Suprapubic skin (tissue), 4 donors: Measurements from ENCODE around the gene CNTD1. TPM values are rescaled to one million over a fixed set of nuclear protein-coding genes. Genes with fewer than 3 reads are reported as not detected.
"Not testable (repeated sequence)": the region's sequence is repeated elsewhere in the genome, so short reads cannot be mapped to it uniquely, and the experiment has no call there.

ENCODE experiments used
- DNase-seq, 2 donors: peaks; one replicate each; pipeline ENCODE4 v3.0.0-alpha.2; 2019; ENCODE audit warnings: low spot score in 2 of 2
- H3K27ac ChIP-seq: fragments of 200-600 bp; sonication (generic); one replicate; pipeline ENCODE4 v1.5.1; 2019
- H3K27me3 ChIP-seq: fragments of 200-600 bp; sonication (generic); one replicate; pipeline ENCODE4 v1.5.1; 2019
- H3K36me3 ChIP-seq: fragments of 200-600 bp; sonication (generic); one replicate; pipeline ENCODE4 v1.5.1; 2019
- H3K4me1 ChIP-seq: fragments of 200-600 bp; sonication (generic); one replicate; pipeline ENCODE4 v1.5.1; 2019
- H3K4me3 ChIP-seq: fragments of 200-600 bp; sonication (generic); one replicate; pipeline ENCODE4 v1.5.1; 2019; ENCODE audit warnings: mild to moderate bottlenecking
- H3K9me3 ChIP-seq: fragments of 200-600 bp; sonication (generic); one replicate; pipeline ENCODE4 v1.5.1; 2019
- EP300 ChIP-seq: sonication (generic); formaldehyde crosslinking; IDR thresholded peaks from one replicate; pipeline ENCODE4 v1.6.1; 2017; ENCODE audit warnings: antibody characterized with exemption
- POLR2A ChIP-seq, 2 donors: fragments of 450-650 bp; IDR thresholded peaks; one replicate each; pipeline ENCODE4 v1.6.1; 2017; ENCODE audit warnings: antibody characterized with exemption in 2 of 2, mild to moderate bottlenecking in 2 of 2, moderate library complexity in 2 of 2
- POLR2AphosphoS5 ChIP-seq, 3 donors: sonication (generic); formaldehyde crosslinking; IDR thresholded peaks; one replicate each; pipeline ENCODE4 v1.6.1; 2017; ENCODE audit warnings: antibody characterized with exemption in 3 of 3
- WGBS: methylation state at CpG from one replicate; pipeline ENCODE4 v1.1.5; 2018; 5-methylcytosine and 5-hydroxymethylcytosine counted together
- total RNA-seq, 4 donors: library from RNA; depleted of rRNA; stranded (reverse); fragments of >200 nt; gene quantifications; one replicate each; pipeline ENCODE4 v1.1.0, GENCODE V29; 2016
- TF ChIP-seq, protein P1 (sequence below), 2 donors: fragments of 200-600 bp in 1 of 2; fragments of 450-650 bp in 1 of 2; sonication (generic) in 1 of 2; IDR thresholded peaks; one replicate each; pipeline ENCODE4 v1.5.1; 2016 to 2019; ENCODE audit warnings: antibody characterized with exemption in 2 of 2, mild to moderate bottlenecking in 1 of 2, moderate library complexity in 1 of 2

The CNTD1 gene
- total RNA-seq, 4 donors from 2014 or later, result 0.42 TPM; not detected in 3

DNA sequence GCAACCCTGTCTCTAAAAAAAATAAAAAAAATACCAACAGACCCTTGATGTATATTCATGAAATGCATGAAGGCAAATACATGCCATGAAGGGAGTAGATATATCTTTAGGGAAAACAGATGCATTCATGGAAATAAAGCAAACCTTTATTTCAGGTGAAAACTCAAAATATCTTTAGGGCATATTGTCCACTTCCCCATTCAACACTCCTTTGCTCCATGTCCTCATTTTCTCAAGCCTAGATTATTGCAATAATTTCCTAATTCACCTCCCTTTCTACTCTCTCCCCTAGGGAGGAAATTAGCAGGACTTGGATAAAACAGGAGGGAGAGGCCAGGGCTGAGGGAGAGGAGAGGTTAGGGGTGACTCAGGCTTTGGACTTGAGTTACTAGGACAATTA lies 31.1 kb upstream of the CNTD1 start:
- Histone ChIP-seq H3K27me3 (no peaks in the 10 kb centered on the region), H3K27ac (no peak overlapping the region), H3K36me3 (no peaks in the 10 kb centered on the region), H3K4me3 (no peak overlapping the region), H3K9me3 (no peaks in the 10 kb centered on the region), H3K4me1 (peaks cover 9% of the 10 kb centered on the region)
- DNase-seq, result no peak
- TF ChIP-seq POLR2A (IDR thresholded peaks at IDR 0.05) (no peak), POLR2AphosphoS5 (IDR thresholded peaks at IDR 0.05) (no peak), EP300 (no peak)
- TF ChIP-seq, protein P1, sequence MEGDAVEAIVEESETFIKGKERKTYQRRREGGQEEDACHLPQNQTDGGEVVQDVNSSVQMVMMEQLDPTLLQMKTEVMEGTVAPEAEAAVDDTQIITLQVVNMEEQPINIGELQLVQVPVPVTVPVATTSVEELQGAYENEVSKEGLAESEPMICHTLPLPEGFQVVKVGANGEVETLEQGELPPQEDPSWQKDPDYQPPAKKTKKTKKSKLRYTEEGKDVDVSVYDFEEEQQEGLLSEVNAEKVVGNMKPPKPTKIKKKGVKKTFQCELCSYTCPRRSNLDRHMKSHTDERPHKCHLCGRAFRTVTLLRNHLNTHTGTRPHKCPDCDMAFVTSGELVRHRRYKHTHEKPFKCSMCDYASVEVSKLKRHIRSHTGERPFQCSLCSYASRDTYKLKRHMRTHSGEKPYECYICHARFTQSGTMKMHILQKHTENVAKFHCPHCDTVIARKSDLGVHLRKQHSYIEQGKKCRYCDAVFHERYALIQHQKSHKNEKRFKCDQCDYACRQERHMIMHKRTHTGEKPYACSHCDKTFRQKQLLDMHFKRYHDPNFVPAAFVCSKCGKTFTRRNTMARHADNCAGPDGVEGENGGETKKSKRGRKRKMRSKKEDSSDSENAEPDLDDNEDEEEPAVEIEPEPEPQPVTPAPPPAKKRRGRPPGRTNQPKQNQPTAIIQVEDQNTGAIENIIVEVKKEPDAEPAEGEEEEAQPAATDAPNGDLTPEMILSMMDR (IDR thresholded peaks at IDR 0.05), result no peak

GRCh38 chr17:42768006-42768405 lies 30.7 kb upstream of the CNTD1 start:
- not testable (repeated sequence) for H3K4me1 ChIP-seq, H3K36me3 ChIP-seq, H3K27ac ChIP-seq, DNase-seq, H3K27me3 ChIP-seq, H3K4me3 ChIP-seq, H3K9me3 ChIP-seq
- WGBS, result 77% methylated on average over 9 of the region's 9 CpGs

DNA sequence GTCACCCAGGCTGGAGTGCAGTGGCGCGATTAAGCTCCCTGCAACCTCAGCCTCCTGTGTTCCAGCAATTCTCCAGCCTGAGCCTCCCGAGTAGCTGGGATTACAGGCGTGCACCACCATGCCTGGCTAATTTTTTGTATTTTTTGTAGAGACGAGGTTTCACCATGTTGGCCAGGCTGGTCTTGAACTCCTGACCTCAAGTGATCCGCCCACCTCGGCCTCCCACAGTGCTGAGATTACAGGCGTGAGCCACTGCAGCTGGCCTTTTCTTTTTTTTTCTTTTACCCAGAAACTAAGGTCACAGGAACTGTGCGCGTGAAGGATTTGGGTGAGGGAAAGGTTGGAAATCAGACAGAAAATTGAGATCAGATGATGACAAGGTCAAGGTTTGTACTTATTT lies 28.7 kb upstream of the CNTD1 start:
- H3K36me3 ChIP-seq, DNase-seq, H3K9me3 ChIP-seq, H3K27ac ChIP-seq, H3K27me3 ChIP-seq, H3K4me3 ChIP-seq: not testable (repeated sequence)
- H3K4me1 ChIP-seq, result peaks cover 11% of the 10 kb centered on the region
- WGBS, result 87% methylated on average over 10 of the region's 10 CpGs

DNA sequence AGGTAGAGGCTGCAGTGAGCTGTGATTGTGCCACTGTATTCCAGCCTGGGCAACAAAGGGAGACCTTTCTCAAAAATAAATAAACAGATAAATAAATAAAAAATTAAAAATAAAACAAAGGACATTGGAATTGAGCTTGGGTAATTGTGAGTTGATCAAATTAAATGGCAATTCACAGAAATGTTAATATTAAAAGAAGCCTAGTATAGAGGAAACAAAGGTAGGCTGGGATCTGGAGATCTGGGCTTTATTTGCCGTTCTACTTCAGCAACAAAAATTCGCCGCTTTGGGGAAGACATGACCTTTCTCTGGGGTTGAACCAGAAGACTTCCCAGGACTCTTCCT lies 25.7 kb upstream of the CNTD1 start:
- Histone ChIP-seq H3K27ac (peak overlapping the region; percentile 83), H3K4me1 (peaks cover 11% of the 10 kb centered on the region), H3K9me3 (no peaks in the 10 kb centered on the region), H3K27me3 (no peaks in the 10 kb centered on the region), H3K36me3 (peaks cover 25% of the 10 kb centered on the region), H3K4me3 (peak overlapping the region; percentile 92)
- DNase-seq, result no peak
- TF ChIP-seq POLR2A (IDR thresholded peaks at IDR 0.05) (no peak), POLR2AphosphoS5 (IDR thresholded peaks at IDR 0.05) (no peak), EP300 (no peak)
- TF ChIP-seq, protein P1 (IDR thresholded peaks at IDR 0.05), result no peak
- 3% methylated on average over 3 of the region's 3 CpGs for WGBS

DNA sequence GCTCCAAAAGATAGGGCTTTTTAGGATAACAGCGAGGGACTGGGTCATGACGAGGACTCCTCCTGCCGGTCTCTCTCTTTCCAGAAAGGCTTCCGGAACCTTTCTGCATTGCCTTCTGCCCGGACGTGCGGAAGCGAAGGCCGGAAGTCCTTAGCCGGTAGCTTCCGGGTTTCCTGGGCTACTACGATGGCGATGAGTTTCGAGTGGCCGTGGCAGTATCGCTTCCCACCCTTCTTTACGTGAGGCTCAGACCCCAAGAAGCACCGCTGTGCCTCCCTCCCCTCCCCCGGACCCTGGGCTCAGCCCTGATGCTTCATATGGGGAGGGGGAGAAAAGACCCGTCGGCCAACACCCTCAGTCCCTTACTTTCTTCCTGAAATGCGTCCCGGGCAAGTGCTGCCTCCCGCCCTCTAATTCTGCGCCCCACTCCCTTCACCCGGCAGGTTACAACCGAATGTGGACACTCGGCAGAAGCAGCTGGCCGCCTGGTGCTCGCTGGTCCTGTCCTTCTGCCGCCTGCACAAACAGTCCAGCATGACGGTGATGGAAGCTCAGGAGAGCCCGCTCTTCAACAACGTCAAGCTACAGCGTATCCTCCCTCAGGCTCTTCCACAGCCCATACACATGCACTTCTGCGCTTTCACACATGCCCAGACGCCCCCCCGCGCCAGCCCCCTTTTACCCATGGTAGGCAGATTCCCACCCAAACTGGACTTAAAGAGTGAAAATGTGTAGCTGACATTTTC lies 25.2 kb upstream of the CNTD1 start, which contains the start of gene VPS25:
TSS of gene VPS25 (plus strand) at position 160 of the 746 bp plus-strand sequence. CDS start at position 187, 27 bp downstream.
- TF ChIP-seq POLR2A (IDR thresholded peaks at IDR 0.05) (peak; percentile 10 to 61), POLR2AphosphoS5 (IDR thresholded peaks at IDR 0.05) (peak in 2 of 3 donors; percentile 22 to 64)
- TF ChIP-seq, protein P1 (IDR thresholded peaks at IDR 0.05), result no peak

DNA sequence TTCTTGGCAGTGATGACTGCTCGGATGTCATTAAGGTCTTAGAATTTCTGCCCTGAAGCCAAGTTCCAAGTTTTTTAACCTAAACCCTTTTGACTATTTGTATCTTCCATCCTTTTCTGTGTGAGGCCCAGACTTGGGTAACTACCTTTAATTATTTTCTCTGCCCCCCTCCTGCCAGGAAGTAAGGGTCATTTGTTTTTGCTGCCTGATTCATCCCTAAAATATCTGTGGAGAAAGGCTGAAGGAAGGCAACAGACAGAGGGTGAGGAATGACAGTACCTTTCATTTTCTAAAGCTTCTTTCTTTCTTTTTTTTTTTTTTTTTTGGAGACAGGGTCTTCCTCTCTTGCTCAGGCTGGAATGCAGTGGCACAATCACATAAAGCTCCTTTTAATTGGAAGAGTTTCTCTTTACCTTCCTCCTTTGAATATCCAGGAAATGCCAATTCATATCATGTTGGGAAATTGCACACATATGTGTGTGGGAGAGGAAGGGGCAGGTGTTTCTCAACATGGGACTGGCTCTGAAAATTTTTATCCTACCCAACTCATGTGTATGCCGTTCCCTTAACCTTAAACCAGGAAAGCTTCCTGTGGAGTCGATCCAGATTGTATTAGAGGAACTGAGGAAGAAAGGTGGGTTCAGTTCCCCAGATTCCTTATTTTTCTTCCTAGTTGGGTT lies 24.5 kb upstream of the CNTD1 start:
- H3K27me3 ChIP-seq, result no peaks in the 10 kb centered on the region
- H3K4me1 ChIP-seq, result peaks cover 11% of the 10 kb centered on the region
- no peak for DNase-seq
- no peak overlapping the region for H3K27ac ChIP-seq
- 59% methylated on average over 3 of the region's 3 CpGs for WGBS
- H3K36me3 ChIP-seq, result peaks cover 38% of the 10 kb centered on the region
- H3K9me3 ChIP-seq, result no peaks in the 10 kb centered on the region
- peak overlapping the region; percentile 92 for H3K4me3 ChIP-seq
- TF ChIP-seq, protein P1 (IDR thresholded peaks at IDR 0.05), result no peak
- TF ChIP-seq EP300 (no peak), POLR2A (IDR thresholded peaks at IDR 0.05) (no peak), POLR2AphosphoS5 (IDR thresholded peaks at IDR 0.05) (no peak)

More for the DNA sequence above, 25.2 kb upstream of the CNTD1 start, which contains the start of gene VPS25:
- 1% methylated on average over 14 of the region's 39 CpGs for WGBS
- Histone ChIP-seq H3K36me3 (peaks cover 31% of the 10 kb centered on the region), H3K27ac (peak within 1 kb of the TSS; percentile 83), H3K27me3 (no peaks in the 10 kb centered on the region), H3K4me1 (peaks cover 11% of the 10 kb centered on the region), H3K4me3 (peak within 1 kb of the TSS; percentile 92), H3K9me3 (no peaks in the 10 kb centered on the region)
- DNase-seq, result peak in 1 of 2 donors; percentile 86
